HepG2 (cell line): ENCODE results near the gene CEBPG. TPM values are rescaled to one million over a fixed set of nuclear protein-coding genes. Genes with fewer than 3 reads are reported as not detected.

Experiments
- CBX1 ChIP-seq: IDR thresholded peaks from one replicate; pipeline ENCODE4 v1.6.1; 2016; ENCODE audit warnings: antibody characterized with exemption, low read depth
- HMG20A ChIP-seq: IDR thresholded peaks from 2 replicates; pipeline ENCODE4 v1.6.1; 2016; ENCODE audit warnings: borderline replicate concordance
- HNF4G ChIP-seq, 2 experiments: sonication (generic) in 1 of 2; formaldehyde crosslinking in 1 of 2; IDR thresholded peaks; 2 replicates each; pipeline versions ENCODE4 v1.4.0 to v1.6.1; 2011 to 2020; ENCODE audit warnings: borderline replicate concordance in 2 of 2, low read depth in 2 of 2, mild to moderate bottlenecking in 2 of 2, low read length in 1 of 2, missing genetic modification reagents in 1 of 2, moderate library complexity in 1 of 2
- KMT2B ChIP-seq: IDR thresholded peaks from 2 replicates; pipeline ENCODE4 v1.6.1; 2016; ENCODE audit warnings: missing genetic modification reagents, missing compliant biosample characterization
- MLXIP ChIP-seq: sonication (generic); formaldehyde crosslinking; IDR thresholded peaks from 2 replicates; pipeline ENCODE4 v1.9.0; 2021; ENCODE audit warnings: missing genetic modification reagents, borderline replicate concordance
- NFE2L2 ChIP-seq: fragments of 150-350 bp; IDR thresholded peaks from 2 replicates; pipeline ENCODE4 v1.6.1; 2014; ENCODE audit warnings: low read length
- NFRKB ChIP-seq: fragments of 450-650 bp; IDR thresholded peaks from 2 replicates; pipeline ENCODE4 v1.6.1; 2017
- POLR2G ChIP-seq: fragments of 200-400 bp; formaldehyde crosslinking; IDR thresholded peaks from 2 replicates; pipeline ENCODE4 v1.6.1; 2018; ENCODE audit warnings: mild to moderate bottlenecking, low read depth, low read length, moderate library complexity
- ZBTB38 ChIP-seq: sonication (generic); formaldehyde crosslinking; IDR thresholded peaks from 2 replicates; pipeline ENCODE4 v1.5.1; 2020; ENCODE audit warnings: mild to moderate bottlenecking, missing genetic modification reagents
- ZNF263 ChIP-seq: sonication (generic); formaldehyde crosslinking; IDR thresholded peaks from 2 replicates; pipeline ENCODE4 v1.4.0; 2020; ENCODE audit warnings: missing genetic modification reagents
- ZNF44 ChIP-seq: sonication (generic); formaldehyde crosslinking; IDR thresholded peaks from 2 replicates; pipeline ENCODE4 v1.5.1; 2020; ENCODE audit warnings: mild to moderate bottlenecking, missing genetic modification reagents
- ZNF646 ChIP-seq: sonication (generic); formaldehyde crosslinking; IDR thresholded peaks from 2 replicates; pipeline ENCODE4 v1.9.0; 2021; ENCODE audit warnings: mild to moderate bottlenecking, missing genetic modification reagents
- ZNF710 ChIP-seq: sonication (generic); formaldehyde crosslinking; IDR thresholded peaks from 2 replicates; pipeline ENCODE4 v1.5.0; 2020; ENCODE audit warnings: mild to moderate bottlenecking, missing genetic modification reagents, borderline replicate concordance
- ZNF749 ChIP-seq: sonication (generic); formaldehyde crosslinking; IDR thresholded peaks from 2 replicates; pipeline ENCODE4 v1.8.0; 2022; ENCODE audit warnings: mild to moderate bottlenecking, missing genetic modification reagents, moderate library complexity, borderline replicate concordance
- ZNF788 ChIP-seq: sonication (generic); formaldehyde crosslinking; IDR thresholded peaks from 2 replicates; pipeline ENCODE4 v1.5.0; 2020; ENCODE audit warnings: mild to moderate bottlenecking, missing genetic modification reagents, borderline replicate concordance
- polyA plus RNA-seq, 8 experiments: library from polyadenylated mRNA; depleted of rRNA in 3 of 8; stranded (reverse) in 7 of 8; unstranded in 1 of 8; fragments of >200 nt; fragmentation: Illumina TruSeq in 4 of 8; extraction: Trizol in 4 of 8; gene quantifications; 2 replicates each; pipeline versions ENCODE4 v1.2.1 to v1.2.3, GENCODE V29; 2011 to 2016; ENCODE audit warnings: low read depth in 4 of 8, missing spikeins in 1 of 8, mixed read lengths in 1 of 8; ENCODE audit not compliant: insufficient read depth in 1 of 8
- total RNA-seq, 5 experiments: library from RNA; depleted of rRNA; stranded (reverse); fragments of >200 nt; fragmentation: Illumina TruSeq; extraction: Trizol; gene quantifications; 2 replicates each; pipeline ENCODE4 v1.2.3, GENCODE V29; 2016; ENCODE audit warnings: low read depth in 1 of 5
- TF ChIP-seq, protein P1 (sequence below): sonication (generic); formaldehyde crosslinking; IDR thresholded peaks from 2 replicates; pipeline ENCODE4 v1.8.1; 2023; ENCODE audit warnings: mild to moderate bottlenecking, missing genetic modification reagents, borderline replicate concordance

CEBPG gene
- total and polyA plus RNA-seq, 2 of the 13 experiments (the other 11 are each of a cell fraction or from before 2014, with no cell fraction given): 25.7 to 34.3 TPM

DNA sequence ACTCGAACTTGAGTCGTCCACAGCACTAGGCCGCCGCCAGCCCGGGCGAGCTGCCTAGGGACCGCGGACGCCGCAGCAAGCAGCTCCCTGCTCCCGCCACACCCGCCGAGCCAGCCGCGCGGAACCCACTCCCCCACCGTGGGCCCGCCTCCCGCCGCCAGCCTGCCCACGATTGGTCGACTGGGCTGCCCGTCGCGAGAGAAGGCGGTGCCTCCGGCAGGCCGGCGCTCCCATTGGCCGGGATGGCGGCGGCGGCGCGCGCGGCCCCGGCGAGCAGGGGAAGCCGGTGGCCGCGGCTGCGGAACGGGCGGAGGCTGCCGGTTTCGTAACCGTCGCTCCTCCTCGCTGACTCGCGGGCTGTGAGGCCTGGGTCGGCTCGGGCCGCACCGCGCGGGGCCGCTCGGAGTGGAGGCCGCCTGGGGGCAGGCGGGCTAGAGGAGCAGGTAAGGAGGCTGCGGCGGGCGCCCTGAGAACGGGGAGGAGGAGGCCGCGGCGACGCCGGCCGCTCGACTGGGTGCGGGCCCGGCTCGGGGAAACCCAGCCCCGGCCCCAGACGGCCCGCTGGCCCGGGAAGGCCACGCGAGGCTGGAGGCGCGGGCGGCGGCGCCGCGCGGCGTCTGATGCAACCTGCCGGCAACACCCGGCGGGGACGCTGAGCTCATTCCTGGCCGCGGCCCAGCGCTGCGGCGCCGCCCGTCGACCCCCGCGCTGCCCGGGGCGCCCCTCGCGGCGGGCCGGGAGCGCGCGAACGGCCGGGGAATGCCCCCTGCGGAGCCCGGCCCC lies at the start of gene CEBPG (continued):
- TF ChIP-seq ZNF646 (no peak), ZNF263 (0 out of 2 replicates have a peak, but pooled peaks have one; percentile 13), ZNF749 (CRISPR knock-in tag) (no peak), NFRKB (no peak), HMG20A (CRISPR knock-in tag) (no peak), CBX1 (no peak), MLXIP (CRISPR knock-in tag) (0 out of 2 replicates have a peak, but pooled peaks have one; percentile 21), ZNF44 (CRISPR knock-in tag) (no peak), ZNF710 (no peak), ZNF788 (CRISPR knock-in tag) (no peak; the same call in 1 of the 2 replicates), NFE2L2 (no peak), HNF4G (IDR thresholded peaks at IDR 0.05; ENCODE audit: borderline replicate concordance, low read depth, low read length) (no peak), HNF4G (CRISPR knock-in tag; IDR thresholded peaks at IDR 0.05; ENCODE audit: borderline replicate concordance, low read depth) (no peak), ZBTB38 (CRISPR knock-in tag) (0 out of 2 replicates have a peak, but pooled peaks have one; percentile 42), POLR2G (peak; percentile 88), KMT2B (CRISPR knock-in tag) (0 out of 2 replicates have a peak, but pooled peaks have one; percentile 44)
- TF ChIP-seq, protein P1, sequence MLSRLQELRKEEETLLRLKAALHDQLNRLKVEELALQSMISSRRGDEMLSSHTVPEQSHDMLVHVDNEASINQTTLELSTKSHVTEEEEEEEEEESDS (CRISPR knock-in tag): no peak
